Measurements from ENCODE around the gene EPB41L4B.

GRCh38 chr9:109299891-109300290, 21.0 kb downstream of the EPB41L4B start:
- no peak for TF ChIP-seq POLR2AphosphoS5 (IDR thresholded peaks at IDR 0.05; ENCODE audit: low read depth)
- TF ChIP-seq CTCF (conservative IDR thresholded peaks at IDR 0.05; ENCODE audit: low read depth in 2 of 2) = no peak
- TF ChIP-seq JUNB (IDR thresholded peaks at IDR 0.05; ENCODE audit: unreplicated experiment) = no peak
- no peak for TF ChIP-seq EZH2 (IDR thresholded peaks at IDR 0.05; ENCODE audit: low read depth, unreplicated experiment)
- no peak for TF ChIP-seq ZNF462 (CRISPR knock-in tag; IDR thresholded peaks at IDR 0.05)
- TF ChIP-seq EZH2phosphoT487 (IDR thresholded peaks at IDR 0.05; ENCODE audit: unreplicated experiment) = no peak
- TF ChIP-seq CREB1 (CRISPR knock-in tag; IDR thresholded peaks at IDR 0.05; ENCODE audit: low read depth) = no peak
- TF ChIP-seq REST (IDR thresholded peaks at IDR 0.05; ENCODE audit: unreplicated experiment) = no peak
- no peak for TF ChIP-seq ETS1 (IDR thresholded peaks at IDR 0.05)
- no peak for TF ChIP-seq ZNF331 (CRISPR knock-in tag; IDR thresholded peaks at IDR 0.05; ENCODE audit: low read depth)
